Glomerular visceral epithelial cell (primary cell): ENCODE data around the gene FGF7.
"Not testable (repeated sequence)": the region's sequence is repeated elsewhere in the genome, so short reads cannot be mapped to it uniquely, and the experiment has no call there.

Experiments
- DNase-seq: peaks from one replicate; pipeline ENCODE4 v3.0.0-alpha.2; 2016; ENCODE audit errors: extremely low spot score

FGF7 gene

DNA sequence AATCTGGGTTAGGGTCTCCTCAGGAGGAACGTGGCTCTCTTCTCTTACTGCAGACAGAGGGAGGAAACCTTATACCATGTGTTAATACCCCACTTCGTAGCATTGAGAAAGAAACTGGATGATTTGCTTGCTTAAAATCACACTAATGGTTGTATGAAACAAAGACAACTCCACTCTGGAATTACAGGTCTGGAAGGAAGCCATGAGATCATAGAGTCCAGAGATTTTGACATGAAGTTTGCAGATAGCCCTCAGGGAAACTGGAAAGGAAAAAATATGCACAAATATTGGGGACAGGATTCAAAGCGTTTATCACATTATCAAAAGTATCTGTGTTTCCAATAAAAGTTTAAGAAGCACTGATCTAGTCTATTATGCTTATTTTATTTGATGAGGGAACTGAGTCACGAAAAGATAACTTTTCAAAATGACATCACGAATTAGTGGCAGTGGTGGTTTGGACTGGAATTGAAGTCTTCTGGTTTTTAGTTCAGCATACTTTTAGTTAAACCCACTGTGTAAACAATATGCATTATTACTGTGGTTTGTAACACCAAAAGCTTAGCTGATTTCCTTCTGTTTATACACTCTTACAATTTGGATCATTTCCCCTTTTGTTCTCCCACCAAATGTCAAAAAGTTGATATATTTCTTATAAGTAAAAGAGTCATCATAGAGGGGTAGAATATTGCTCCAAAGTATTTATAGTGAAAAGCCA, 16.8 kb downstream of the FGF7 start:
- DNase-seq: no peak

DNA sequence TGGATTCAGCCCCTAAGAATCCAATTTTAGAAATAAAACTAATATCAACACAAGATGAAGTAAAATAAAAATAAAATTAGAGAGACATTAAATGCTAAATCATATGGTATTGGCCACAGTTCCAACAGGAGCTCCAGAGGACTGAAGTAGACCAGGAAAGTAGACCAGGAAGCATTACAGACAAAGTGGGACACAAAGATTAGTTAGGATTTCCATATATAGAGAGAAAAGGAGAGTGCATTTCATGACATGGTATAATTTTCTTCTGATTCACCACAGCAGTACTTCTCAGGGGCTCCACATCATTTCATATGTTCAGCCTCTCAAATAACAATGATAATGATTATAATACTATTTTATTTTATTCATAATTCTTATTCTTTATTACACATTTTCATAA, 18.3 kb downstream of the FGF7 start:
- no peak for DNase-seq

DNA sequence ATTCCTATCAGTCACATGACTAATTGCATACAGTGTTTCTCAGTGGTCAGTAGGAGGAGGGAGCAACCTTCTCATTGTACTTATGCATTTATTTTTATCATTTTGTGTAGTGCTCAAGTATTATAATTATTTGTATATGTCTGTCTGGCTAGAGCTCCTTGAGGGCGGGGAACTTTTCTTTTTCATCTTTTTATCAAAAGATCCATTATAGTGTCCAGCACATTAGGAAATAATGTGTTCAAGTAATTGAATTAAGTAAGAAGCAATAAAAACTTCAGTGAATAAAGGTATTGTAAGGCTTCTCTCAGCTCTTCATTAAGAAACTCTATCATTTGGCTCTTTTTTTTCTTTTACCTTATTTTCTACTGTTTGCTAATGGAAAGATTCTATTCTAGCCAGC, 18.8 kb downstream of the FGF7 start:
- no peak for DNase-seq

DNA sequence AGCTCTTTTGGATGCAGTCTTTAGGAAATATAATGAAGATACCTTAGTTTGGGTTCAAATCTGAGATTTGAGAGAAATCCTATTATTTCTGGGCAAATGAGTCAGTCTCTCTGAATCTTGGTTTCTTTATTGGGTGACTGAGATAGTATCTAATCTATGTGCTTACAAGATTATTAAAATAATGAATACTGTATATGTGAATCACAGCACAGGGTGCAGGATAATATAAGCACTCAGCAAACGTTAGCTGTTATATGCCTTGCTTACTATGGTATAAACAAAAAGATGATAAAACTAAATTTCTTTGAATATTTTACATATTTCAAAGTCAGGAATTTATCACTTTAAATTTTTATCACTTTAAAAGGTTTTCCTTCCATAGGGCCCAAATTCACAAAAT, 29.6 kb downstream of the FGF7 start:
- no peak for DNase-seq

DNA sequence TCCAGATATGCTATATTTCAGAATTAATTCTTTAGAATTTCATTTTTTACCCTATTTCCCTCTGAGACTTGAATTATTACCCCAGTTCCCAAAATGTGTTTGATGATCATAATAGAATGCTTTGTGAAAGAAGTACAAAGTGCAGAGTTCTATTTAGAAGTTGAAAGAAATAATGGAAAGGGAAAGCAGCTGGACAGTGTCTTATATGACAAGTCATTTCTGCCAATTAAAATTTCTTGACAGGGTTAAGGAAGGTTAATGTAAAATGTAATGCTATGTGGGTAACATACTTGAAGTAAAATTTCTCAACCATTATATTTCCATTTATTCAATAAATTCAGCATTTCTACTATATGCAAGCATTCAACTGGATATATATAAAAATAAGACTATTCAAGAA, 33.1 kb downstream of the FGF7 start:
- DNase-seq: no peak

DNA sequence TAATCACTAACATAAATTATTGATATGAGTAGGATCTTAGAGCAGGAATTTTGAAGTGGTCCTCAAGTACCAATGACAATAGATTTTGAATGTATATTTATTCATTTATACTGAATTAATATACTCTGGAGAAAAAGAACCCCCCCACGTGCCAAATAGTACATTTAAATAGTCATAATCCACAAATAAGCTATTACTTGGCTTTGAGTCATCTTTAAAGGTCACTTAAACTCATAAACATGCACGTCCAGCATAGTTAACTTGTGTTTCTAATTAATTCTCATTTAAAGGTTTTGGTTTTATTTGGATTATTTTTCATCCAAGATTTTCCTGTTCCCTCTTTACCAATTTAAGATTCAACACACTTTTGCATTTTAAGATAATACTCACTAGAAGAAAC, 35.1 kb downstream of the FGF7 start:
- no peak for DNase-seq

DNA sequence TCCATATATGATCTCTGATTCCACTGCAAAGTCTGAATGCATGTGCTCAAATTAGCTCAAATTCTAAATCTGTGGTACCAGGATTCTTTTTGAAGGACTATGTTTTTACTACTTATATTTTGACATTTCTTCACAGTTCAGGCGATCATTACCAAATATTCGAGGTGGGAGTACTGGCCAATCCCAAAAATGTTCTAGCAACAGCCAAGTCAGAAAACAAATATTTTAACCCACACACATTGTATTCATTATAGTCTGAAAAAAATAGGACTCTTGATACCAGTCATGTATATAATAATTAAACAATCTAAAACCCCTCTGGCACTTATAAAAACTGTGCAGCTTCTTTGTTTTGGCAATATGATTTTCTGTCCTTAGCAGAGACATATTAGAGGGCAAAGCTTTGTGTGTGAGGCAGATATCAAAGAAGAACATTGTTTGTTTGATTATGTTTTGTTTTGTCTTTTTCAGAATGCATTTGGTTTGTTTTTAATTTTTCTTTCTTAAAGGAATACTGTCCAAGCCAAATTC, 37.4 kb downstream of the FGF7 start:
- no peak for DNase-seq

DNA sequence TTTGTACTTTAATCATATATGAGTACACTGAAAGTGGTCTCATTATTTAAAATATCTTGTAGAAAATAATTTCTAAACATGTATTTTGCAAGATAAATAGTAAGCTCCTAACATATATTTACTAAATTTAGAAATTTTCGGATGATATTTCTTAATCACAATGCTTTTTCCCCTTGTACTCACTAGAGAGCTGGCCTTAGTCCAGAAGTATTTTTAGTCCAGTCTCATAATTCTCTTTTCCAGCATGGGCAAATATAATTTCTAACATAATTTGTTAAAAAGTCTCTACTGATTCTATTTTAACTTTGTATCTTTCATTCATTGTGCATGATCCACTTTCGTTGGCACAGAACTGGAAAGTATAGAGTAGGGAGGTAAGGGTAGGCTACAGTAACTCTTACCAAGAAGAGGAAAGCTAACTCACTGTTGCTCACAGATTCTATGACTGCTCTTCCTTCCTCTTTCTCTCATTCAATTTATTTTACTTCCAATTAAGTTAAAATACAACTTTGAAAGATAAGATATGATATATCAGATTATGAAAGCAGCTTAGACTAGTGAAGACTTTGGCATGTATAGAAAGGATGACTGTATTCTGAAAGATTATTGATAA, 39.3 kb downstream of the FGF7 start:
- DNase-seq: no peak

DNA sequence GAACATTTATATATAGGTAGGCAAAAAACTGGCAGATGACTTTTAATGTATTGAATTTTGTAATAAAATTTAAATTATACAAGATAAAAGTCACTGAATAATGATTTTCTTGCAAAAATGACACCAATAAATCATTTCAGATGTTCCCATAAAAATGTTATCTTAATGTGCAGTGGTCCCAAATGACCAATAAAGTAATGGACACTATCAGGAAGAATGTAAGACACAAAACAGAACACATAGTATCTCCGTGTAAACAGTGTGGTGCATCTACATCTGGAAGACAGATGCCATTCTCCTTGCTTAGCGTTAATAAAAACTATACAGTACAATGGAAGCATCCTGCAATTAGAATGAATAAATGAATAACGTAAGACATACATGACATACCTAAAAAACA, 41.5 kb downstream of the FGF7 start:
- DNase-seq: no peak

DNA sequence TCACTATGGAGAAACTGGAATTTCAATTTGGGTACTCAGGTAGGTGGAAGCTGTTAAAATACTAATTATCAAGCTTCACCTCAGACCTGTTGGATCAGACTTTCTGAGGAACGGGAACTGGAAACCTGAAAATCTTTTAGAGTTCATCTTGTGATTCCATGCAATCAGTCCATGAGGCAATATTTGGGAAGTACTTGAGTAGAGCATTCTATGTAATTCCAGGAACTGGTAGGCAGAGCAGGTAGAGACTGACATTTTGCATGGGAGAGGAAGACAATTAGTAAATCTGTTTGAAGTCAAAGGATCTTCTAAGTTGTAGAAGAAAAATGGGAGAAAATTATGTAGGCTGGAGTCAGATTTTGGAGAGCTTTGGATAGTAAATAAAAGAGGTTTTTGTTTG, 43.1 kb downstream of the FGF7 start:
- no peak for DNase-seq

DNA sequence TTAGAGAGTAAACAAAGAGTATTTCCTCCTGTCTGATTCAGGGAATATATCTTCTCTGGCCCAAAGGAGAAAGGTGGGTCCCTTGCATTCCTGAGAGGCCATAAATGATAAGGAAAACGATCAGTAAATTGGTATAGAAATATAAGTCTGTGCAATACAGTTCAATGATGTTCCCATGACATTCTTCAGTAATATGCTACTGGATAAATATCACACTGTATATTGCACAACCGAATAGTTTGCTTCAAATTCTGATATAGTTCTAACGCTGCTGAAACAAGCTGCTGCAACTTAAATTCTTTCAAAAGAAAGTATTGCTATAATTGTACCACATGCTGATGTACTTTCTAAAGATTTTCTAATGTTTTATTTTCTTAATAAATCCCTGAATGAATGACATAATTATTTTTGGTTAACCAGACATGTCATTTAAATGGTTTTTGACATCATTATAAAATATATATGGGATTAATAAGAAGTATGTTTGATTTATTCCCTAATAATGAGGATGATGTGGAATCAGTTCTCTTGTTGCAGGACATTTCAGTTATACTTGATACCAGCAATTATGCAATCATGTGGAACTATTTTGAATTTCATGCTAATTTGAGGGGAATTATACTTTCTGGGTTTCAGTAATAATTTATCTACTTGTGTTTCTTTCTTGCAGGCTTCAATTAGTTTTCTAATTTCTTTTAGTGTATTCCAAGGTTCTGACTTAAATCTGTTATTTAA, 44.9 kb downstream of the FGF7 start:
- DNase-seq: no peak

DNA sequence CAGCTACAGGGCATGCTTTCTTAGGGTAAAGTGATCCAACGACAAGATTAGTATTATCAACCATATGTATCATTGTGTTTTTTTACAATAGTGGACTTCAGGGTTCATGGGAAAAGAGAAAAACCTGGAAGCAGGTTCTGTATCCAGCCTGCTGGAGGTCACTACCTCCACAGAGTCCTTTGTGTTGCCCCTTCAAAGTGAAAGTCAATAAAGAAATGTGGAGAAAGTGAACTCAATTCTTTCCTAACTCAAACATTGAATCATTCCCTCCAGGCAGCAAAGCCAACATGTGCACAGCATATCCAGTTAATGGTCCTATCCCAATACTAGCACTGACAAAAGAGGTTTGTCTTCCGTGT, 45.4 kb downstream of the FGF7 start:
- no peak for DNase-seq

DNA sequence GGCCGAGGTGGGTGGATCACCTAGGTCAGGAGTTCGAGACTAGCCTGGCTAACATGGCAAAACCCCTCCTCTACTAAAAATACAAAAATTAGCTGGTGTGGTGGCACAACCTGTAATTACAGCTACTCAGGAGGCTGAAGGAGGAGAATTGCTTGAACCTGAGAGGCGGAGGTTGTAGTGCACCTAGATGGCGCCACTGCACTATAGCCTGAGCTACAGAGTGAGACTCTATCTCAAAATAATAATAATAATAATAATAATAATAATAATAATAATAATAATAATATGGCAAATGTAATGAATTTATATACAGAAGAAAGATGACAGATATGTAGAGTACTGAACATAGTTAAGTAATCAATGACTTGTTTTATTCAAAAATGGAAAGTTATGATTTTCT, 48.2 kb downstream of the FGF7 start:
- not testable (repeated sequence) for DNase-seq

DNA sequence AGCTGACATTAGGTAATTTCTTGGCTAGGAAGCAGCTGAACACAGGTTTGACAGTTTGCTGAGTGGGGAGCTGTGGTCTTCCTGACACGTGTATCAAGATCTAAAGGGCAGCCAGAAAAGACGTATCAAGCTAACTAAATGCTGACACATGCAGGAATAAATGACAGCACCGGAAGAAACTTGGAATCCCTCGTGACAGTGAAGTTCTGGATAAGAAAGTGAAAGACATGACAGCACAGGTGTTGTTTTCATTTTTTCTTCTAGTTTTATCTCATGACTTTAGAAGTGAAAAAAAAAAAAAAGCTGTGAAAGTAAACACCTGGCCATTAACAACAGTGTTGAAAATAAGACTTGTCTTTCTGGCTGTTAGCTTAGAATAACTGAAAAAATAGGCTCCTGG, 48.7 kb downstream of the FGF7 start:
- no peak for DNase-seq

DNA sequence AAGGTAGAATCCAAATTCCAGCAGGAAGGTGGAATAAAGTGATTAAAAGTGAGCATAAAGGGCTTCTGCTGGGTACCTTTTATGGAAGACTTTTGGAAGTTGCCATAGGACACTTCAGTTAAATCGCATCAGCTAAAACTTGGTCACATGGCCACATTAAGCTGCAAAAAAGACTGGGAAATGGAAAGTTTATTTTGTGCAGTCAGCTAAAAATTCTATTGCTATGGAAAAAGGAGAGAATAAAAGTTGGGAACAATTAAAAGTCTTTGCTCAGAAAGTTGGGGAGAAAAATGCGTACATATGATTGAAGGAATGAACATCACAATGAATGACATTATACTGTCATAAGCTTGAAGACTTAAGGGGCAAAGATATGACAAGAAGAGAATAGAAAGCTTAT, 49.3 kb downstream of the FGF7 start:
- no peak for DNase-seq

DNA sequence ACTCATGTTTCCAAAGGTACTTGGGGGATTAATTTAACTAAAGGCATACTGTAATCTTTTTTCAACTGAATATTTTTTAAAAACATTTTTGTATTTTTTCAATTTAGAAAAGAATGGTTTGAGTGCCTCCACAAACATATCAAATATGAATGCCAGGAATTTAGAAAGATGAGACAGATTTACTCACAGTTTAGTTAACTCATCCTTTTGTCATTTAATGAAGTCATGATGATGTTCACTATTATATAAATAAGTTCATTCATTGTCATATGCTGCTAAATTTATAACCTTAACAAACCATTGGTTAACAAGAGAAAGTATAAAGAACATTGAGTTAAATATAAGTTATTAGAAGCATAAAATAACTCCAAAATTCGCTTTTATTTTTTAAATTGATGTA, 50.0 kb downstream of the FGF7 start:
- DNase-seq: no peak

DNA sequence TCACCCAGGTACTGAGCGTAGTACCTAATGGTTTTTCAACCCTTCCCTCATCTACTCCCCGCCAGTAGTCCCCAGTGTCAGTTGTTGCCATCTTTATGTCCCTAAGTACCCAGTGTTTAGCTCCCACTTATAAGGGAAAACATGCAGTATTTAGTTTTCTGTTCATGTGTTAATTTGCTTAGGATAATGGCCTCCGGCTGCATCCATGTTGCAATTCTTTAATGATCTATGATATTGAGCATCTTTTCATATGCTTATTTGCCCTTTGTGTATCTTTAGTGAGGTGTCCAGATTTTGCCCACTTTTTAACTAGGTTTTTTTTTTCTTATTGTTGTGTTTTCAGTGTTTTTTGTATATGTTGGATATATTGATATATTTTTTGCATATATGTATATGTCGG, 55.0 kb downstream of the FGF7 start:
- not testable (repeated sequence) for DNase-seq

DNA sequence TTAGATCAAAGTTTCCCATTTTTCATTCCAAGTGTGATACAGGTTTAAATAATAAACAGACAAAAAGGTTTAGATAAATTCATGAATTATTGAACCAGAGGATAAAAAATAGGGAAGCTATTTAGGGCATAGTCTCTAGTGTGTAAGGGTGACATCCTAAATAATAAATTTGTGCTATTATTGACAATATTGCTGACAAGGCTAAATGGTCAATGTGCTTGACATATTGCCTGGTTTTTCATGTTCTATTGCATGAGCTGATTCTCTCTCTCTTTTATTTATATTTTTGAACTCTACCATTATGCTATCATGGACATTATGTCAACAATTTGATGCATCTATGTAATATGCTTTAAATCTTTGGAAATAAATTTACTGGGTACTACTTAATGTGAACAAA, 55.9 kb downstream of the FGF7 start:
- not testable (repeated sequence) for DNase-seq

DNA sequence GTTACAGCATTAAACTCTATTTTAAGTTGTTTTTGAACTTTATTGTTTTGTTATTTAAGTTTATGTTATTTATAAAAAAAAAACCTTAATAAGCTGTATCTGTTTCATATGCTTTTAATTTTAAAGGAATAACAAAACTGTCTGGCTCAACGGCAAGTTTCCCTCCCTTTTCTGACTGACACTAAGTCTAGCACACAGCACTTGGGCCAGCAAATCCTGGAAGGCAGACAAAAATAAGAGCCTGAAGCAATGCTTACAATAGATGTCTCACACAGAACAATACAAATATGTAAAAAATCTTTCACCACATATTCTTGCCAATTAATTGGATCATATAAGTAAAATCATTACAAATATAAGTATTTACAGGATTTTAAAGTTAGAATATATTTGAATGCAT, 62.4 kb downstream of the FGF7 start:
- DNase-seq: not testable (repeated sequence)

DNA sequence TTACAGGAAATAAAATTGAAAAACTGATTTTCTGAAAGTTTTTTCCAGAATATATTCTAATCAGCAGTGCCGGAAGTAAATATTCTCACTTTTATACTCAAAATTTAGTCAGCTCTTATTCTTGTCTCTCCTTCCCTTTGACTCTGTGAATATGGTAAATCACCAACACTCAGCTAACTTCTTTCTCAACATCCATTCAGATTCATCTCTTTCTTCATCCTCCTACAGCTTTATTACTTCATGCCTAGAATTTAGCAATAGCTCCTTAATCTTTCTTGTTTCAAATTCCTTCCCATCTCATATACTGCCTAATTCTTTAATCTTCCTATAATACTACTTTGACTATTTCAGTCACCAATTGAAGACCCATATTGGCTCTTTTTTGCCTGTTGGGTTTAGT, 67.9 kb downstream of the FGF7 start:
- no peak for DNase-seq

DNA sequence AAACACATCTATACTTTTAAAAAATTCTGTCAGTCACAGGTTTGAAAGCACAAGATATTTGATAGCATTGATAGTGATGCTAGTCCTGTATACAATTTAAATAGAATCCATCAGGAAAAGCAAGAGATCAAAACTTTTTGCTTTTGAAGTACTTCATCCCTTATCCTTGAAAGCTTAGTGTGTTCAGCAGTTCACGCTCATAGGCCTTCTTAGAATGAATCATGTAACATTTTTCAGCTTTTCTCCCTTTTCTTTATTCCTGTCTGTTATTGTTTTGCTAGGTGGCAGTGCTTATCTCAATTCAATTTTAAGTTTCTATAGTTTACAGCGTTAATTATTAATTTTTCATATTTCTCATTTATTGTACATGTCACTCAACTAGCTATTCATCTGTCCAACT, 69.1 kb downstream of the FGF7 start:
- DNase-seq: no peak

DNA sequence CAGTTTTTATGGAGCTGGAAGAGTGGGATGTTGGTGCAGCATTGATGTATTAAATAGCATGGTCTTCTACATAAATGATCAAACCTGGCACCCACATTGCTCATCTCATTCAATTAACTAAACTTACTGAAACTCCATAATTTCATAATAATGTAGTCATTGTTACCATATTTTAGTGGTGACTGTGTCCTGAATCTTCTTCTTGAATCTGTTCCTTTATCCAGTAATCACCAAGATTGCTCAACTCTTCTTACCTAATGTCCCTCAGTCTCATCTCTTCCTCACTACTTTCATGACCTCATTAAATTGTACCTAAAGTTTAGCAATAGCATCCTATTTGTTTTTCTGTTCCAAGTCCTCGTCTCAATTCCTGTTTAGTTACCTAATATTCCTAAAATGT, 69.8 kb downstream of the FGF7 start:
- no peak for DNase-seq

DNA sequence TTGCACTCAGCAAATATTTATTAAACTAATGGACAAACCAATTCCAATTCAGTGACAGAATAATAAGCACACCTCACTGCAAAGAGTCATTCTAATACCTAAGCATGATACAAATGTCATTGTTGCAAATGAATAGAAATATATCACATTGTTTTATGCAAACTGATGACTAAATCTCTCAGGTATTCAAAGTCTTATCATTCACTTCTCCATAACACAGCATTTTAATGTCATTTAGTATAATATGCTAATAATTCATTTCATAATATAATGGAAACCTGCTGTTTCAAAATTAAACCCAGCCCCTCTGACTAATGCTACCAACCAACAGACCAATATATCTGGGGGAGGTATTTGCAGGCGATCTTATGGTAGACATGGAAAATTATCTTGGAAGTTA, 71.8 kb downstream of the FGF7 start:
- no peak for DNase-seq
